ENCODE results near the gene CCSER1.
"Not testable (repeated sequence)": the region's sequence is repeated elsewhere in the genome, so short reads cannot be mapped to it uniquely, and the experiment has no call there.

CCSER1 gene

GRCh38 chr4:90445380-90445779, 318.2 kb downstream of the CCSER1 start:
- DNase-seq (ENCODE audit: low spot score): no peak

GRCh38 chr4:90449626-90450025, 322.4 kb downstream of the CCSER1 start:
- DNase-seq (ENCODE audit: low spot score): no peak

- no peak for DNase-seq (ENCODE audit: low spot score)
These were observed 329.7 kb downstream of the CCSER1 start for GRCh38 chr4:90456891-90457290.

GRCh38 chr4:90457817-90458216, 330.6 kb downstream of the CCSER1 start:
- DNase-seq (ENCODE audit: low spot score): no peak

- peak; percentile 44 for DNase-seq (ENCODE audit: low spot score)
These were observed 331.4 kb downstream of the CCSER1 start for GRCh38 chr4:90458576-90458975.

- DNase-seq (ENCODE audit: low spot score): peak; percentile 15
These were observed 347.3 kb downstream of the CCSER1 start for GRCh38 chr4:90474484-90474883.

- DNase-seq (ENCODE audit: low spot score): no peak
These were observed 348.8 kb downstream of the CCSER1 start for GRCh38 chr4:90476019-90476418.

GRCh38 chr4:90476586-90476985, 349.4 kb downstream of the CCSER1 start:
- DNase-seq (ENCODE audit: low spot score): no peak

GRCh38 chr4:90484894-90485293, 357.7 kb downstream of the CCSER1 start:
- DNase-seq (ENCODE audit: low spot score): not testable (repeated sequence)

- peak; percentile 53 for DNase-seq (ENCODE audit: low spot score)
These were observed 359.2 kb downstream of the CCSER1 start for GRCh38 chr4:90486346-90486745.

GRCh38 chr4:90495211-90495610, 368.0 kb downstream of the CCSER1 start:
- DNase-seq (ENCODE audit: low spot score): no peak

- DNase-seq (ENCODE audit: low spot score): peak; percentile 39
These were observed 368.7 kb downstream of the CCSER1 start for GRCh38 chr4:90495936-90496335.

- no peak for DNase-seq (ENCODE audit: low spot score)
These were observed 371.0 kb downstream of the CCSER1 start for GRCh38 chr4:90498175-90498574.

- peak; percentile 23 for DNase-seq (ENCODE audit: low spot score)
These were observed 376.5 kb downstream of the CCSER1 start for GRCh38 chr4:90503677-90504076.

GRCh38 chr4:90515191-90515590, 388.0 kb downstream of the CCSER1 start:
- DNase-seq (ENCODE audit: low spot score): no peak

GRCh38 chr4:90528551-90528950, 401.4 kb downstream of the CCSER1 start:
- no peak for DNase-seq (ENCODE audit: low spot score)

GRCh38 chr4:90536408-90536807, 409.2 kb downstream of the CCSER1 start:
- no peak for DNase-seq (ENCODE audit: low spot score)

- DNase-seq (ENCODE audit: low spot score): no peak
These were observed 410.3 kb downstream of the CCSER1 start for GRCh38 chr4:90537491-90537890.

- DNase-seq (ENCODE audit: low spot score): no peak
These were observed 413.3 kb downstream of the CCSER1 start for GRCh38 chr4:90540536-90540935.

GRCh38 chr4:90542216-90542615, 415.0 kb downstream of the CCSER1 start:
- no peak for DNase-seq (ENCODE audit: low spot score)

GRCh38 chr4:90543419-90544170, 416.4 kb downstream of the CCSER1 start:
- DNase-seq (ENCODE audit: low spot score): no peak

GRCh38 chr4:90544532-90545045, 417.4 kb downstream of the CCSER1 start:
- no peak for DNase-seq (ENCODE audit: low spot score)

- no peak for DNase-seq (ENCODE audit: low spot score)
These were observed 418.2 kb downstream of the CCSER1 start for GRCh38 chr4:90545380-90545779.

GRCh38 chr4:90546114-90546513, 418.9 kb downstream of the CCSER1 start:
- DNase-seq (ENCODE audit: low spot score): peak; percentile 76

All from kidney tubule cell (primary cell).